NCI-H748 treated with DMSO at 0.1 percent for 48 hours (cell line): ENCODE data around the gene SMPDL3A.
"Not testable (repeated sequence)": the region's sequence is repeated elsewhere in the genome, so short reads cannot be mapped to it uniquely, and the experiment has no call there.

ENCODE experiments used
- DNase-seq: peaks from one replicate; lab custom pipeline; 2025; lab: John Stamatoyannopoulos, UW

The SMPDL3A gene, protein sequence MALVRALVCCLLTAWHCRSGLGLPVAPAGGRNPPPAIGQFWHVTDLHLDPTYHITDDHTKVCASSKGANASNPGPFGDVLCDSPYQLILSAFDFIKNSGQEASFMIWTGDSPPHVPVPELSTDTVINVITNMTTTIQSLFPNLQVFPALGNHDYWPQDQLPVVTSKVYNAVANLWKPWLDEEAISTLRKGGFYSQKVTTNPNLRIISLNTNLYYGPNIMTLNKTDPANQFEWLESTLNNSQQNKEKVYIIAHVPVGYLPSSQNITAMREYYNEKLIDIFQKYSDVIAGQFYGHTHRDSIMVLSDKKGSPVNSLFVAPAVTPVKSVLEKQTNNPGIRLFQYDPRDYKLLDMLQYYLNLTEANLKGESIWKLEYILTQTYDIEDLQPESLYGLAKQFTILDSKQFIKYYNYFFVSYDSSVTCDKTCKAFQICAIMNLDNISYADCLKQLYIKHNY

DNA sequence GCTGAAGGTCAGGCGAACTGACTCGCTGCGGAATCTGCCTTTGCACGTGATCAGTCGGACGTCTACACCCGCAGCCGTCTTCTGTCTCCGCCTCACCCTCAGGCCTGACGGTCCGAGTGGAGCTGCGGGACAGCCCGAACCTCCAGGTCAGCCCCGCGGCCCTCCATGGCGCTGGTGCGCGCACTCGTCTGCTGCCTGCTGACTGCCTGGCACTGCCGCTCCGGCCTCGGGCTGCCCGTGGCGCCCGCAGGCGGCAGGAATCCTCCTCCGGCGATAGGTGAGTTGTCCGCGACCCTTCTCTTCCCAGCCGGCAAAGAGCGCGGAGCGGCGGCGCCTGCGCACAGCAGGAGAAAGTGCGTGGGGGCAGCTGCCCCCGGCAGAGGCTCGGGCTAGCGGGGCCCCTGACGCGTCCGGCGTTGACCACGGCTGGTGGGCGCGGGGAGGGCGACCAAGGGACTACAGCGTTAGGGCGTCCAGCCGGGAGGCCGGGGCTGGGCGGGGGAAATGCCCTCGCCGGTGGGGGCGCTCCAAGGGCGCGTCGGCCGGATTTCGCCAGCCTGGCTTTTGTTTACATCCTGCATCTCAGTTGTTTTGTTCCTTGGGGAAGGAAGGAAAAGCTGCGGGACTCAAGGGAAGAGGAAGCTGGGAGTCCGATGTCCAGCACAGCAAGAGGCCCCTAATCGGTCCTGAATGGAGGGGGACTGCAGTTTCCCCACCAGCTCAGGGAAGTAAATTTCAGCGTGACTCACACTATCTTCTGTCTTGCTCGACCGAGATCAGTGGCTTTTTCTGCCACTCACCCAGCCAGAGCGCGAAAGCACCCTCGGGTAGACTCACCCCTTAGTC is at the start of gene SMPDL3A:
Gene SMPDL3A (plus strand): TSS at position 77 of the 846 bp plus-strand sequence. CDS start 89 bp downstream, at position 166.
- peak; percentile 79 for DNase-seq

DNA sequence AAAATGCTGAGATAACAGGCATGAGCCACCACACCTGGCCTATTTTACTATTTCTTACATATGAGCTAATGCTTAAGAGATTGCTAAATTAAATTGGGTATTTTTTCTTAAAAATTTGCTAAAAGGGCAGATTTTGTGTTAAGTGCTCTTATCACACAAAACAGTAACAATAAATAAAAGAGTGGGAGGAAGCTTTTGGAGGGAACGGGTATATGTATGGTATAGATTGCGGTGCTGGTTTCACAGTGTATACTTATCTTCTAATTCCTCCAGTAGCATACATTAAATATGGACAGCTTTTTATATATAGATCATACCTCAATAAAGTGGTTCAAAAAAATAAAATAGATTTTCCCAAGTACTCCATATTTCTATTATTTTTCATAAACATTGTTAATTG is 49.0 kb upstream of the SMPDL3A start:
- no peak for DNase-seq

GRCh38 chr6:122740936-122741335 is 48.1 kb upstream of the SMPDL3A start:
- DNase-seq, result no peak

DNA sequence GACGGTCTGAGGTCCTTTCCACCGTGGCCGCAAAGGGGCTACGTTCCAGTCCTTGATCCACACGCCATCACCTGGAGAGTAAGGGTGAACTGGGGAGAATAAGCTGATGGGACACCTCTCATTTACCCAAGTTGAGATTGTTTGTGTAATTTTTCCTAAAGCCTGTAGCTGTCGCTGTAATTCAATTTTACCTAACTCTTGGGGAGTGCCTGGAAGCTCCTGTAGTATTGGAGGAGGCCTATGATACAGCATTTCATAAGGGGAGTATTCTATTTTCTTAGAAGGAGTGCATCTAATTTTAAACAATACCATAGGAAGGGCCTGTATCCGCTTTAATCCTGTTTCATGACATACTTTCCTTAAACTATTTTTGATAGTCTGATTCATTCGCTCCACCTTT is 44.8 kb upstream of the SMPDL3A start:
- DNase-seq, result not testable (repeated sequence)

DNA sequence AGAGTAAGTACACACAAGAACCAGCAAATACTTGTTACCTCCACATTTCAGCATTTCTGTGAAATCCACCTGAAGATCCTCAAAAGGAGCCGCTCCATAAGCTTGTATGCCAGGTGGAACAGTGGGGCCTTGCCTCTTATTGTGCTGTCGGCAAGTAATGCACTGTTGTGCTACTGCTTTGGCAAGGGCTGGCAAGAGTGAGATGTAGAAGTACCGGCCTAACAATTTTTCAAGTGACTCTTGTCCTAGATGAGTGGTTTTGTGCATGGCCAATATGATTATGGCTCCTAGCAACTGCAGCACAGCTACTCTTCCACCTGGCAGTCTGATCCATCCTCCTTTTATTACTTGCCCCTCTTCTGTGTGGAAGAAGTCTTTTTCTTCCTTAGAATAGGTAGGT is 44.2 kb upstream of the SMPDL3A start:
- DNase-seq, result not testable (repeated sequence)

DNA sequence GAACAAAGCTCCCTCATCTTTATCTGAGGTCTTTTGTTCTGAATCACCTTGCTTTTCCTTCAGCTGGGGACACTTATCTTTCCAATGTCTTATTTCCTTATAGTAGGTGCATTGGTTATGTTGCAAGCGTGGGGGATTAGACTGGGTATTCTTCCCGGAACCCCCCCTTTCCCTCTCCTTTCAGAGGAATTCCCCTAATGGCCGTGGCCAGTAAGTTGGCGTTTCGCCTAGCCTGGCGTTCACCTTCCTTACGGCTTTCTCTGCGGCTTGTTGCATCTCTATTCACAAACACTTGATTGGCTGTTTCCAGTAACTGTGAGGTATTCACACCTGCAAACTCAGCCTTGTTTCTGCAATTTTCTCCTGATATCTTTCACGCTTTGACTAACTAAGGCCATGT is 42.4 kb upstream of the SMPDL3A start:
- no peak for DNase-seq

GRCh38 chr6:122747573-122747972 is 41.5 kb upstream of the SMPDL3A start:
- no peak for DNase-seq

- DNase-seq, result not testable (repeated sequence)
Observed at GRCh38 chr6:122748945-122749344, 40.1 kb upstream of the SMPDL3A start.

GRCh38 chr6:122749451-122750050 is 39.5 kb upstream of the SMPDL3A start:
- no peak for DNase-seq

GRCh38 chr6:122751326-122751725 is 37.7 kb upstream of the SMPDL3A start:
- DNase-seq, result no peak

GRCh38 chr6:122752459-122752858 is 36.6 kb upstream of the SMPDL3A start:
- no peak for DNase-seq

DNA sequence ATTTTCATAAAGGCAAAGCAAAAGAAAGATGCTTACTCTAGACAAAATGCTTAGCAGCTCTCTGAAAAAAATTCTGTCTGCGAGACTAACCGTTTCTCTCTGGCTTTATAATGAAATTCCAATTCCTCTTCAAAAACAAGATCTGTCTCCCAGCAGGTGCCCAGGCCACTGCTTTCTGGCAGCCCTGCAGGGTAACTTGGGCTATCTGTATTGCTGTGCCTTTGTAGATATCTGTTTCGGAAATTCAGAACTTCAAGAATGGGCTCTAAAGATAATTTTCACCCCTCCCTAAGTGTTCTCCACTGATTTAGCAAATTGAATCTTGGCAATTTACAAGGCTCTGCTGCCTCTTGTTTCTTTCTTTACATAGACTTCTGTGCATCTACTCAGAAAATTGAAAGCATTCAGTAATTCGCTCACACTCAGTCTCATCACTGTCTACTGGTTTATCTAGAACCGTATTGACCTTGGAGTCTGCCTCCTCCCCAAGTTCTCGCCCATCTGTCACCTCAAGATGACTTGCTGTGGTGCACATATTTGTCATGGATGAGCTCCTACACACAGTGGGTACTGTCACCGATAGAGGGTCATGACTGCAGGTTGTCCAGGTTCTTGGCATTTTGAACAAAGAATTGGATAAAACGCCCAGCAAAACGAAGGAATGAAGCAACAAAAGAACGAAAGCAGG is 35.9 kb upstream of the SMPDL3A start:
- no peak for DNase-seq

GRCh38 chr6:122753688-122754056 is 35.4 kb upstream of the SMPDL3A start:
- no peak for DNase-seq

DNA sequence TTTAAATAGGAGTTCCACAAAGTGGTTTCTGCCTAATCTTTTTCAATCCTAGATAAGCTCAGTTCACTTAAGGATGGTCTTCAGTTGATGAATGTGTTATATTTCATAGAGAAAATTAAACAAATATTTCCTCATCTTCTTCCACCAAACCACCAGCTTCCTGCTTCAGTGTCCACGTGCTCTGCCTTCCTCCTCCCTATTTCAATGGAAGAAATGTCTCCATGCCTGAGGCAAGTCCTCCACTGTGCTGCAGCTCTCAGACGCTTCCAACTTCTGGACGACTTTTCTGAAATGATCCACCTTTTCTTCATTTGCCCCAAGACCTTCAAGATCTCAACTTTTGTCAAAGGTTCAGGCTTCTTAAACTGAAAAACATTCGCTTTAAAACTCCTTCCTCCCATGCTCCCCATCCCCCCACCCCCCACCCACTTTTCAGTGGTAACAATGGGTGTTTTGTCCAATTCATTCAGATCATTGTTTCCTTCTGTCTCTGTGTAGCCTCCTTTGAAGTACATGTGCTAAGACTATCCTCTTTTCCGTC is 34.8 kb upstream of the SMPDL3A start:
- no peak for DNase-seq

GRCh38 chr6:122755901-122756300 is 33.2 kb upstream of the SMPDL3A start:
- no peak for DNase-seq

DNA sequence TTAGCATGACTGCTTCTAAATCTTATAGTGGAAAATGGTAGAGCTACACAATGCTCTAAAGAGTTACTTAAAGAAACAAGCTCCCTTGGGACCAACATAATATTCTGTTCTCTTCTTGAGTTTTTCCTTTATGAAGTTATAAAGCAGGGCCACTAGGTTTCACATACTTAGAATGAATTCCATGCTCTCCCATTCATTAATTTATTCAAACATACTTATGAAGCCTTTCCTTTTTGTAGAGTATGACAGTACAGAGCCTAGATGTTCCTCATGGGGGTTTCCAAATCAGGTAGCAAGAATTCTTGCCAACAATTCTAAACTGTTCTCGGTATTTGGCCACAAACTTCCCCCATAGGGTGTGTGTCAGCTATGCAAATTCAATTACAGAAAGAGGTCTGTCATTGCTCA is 30.1 kb upstream of the SMPDL3A start:
- no peak for DNase-seq

GRCh38 chr6:122760330-122760729 is 28.7 kb upstream of the SMPDL3A start:
- no peak for DNase-seq

GRCh38 chr6:122766256-122766655 is 22.8 kb upstream of the SMPDL3A start:
- DNase-seq, result no peak

GRCh38 chr6:122770835-122771601 is 18.0 kb upstream of the SMPDL3A start:
- no peak for DNase-seq

GRCh38 chr6:122772724-122773415 is 16.2 kb upstream of the SMPDL3A start:
- DNase-seq, result no peak
